Endodermal cell (in vitro differentiated cells): ENCODE data around the gene GGT5. TPM values are rescaled to one million over a fixed set of nuclear protein-coding genes. Genes with fewer than 3 reads are reported as not detected.
"Not testable (repeated sequence)": the region's sequence is repeated elsewhere in the genome, so short reads cannot be mapped to it uniquely, and the experiment has no call there.

ENCODE experiments used
- DNase-seq: peaks from one replicate; pipeline ENCODE4 v3.0.0-alpha.2; 2017
- H3K27ac ChIP-seq: 2 replicates; pipeline ENCODE4 v1.5.1; 2013; ENCODE audit warnings: mild to moderate bottlenecking, low read depth, low read length, moderate library complexity
- H3K27me3 ChIP-seq: 2 replicates; pipeline ENCODE4 v1.6.1; 2013; ENCODE audit warnings: mild to moderate bottlenecking, low read length, moderate library complexity; ENCODE audit not compliant: insufficient read depth, control insufficient read depth, poor library complexity, severe bottlenecking
- H3K36me3 ChIP-seq: 2 replicates; pipeline ENCODE4 v1.7.0; 2013; ENCODE audit warnings: mild to moderate bottlenecking, low read length, moderate library complexity; ENCODE audit not compliant: control insufficient read depth, insufficient read depth
- H3K4me1 ChIP-seq: one replicate; pipeline ENCODE4 v1.7.0; 2013; ENCODE audit warnings: low read length; ENCODE audit not compliant: control insufficient read depth, insufficient read depth
- H3K4me3 ChIP-seq: 2 replicates; pipeline ENCODE4 v1.5.1; 2013; ENCODE audit warnings: mild to moderate bottlenecking, low read length, moderate library complexity
- H3K9ac ChIP-seq: 2 replicates; pipeline ENCODE4 v1.6.1; 2013; ENCODE audit warnings: mild to moderate bottlenecking, low read length, moderate library complexity; ENCODE audit not compliant: poor library complexity, severe bottlenecking; ENCODE audit errors: extremely low read depth
- H3K9me3 ChIP-seq: 2 replicates; pipeline ENCODE4 v1.6.1; 2013; ENCODE audit warnings: mild to moderate bottlenecking, low read length, moderate library complexity; ENCODE audit not compliant: control insufficient read depth
- H3K27ac Mint-ChIP-seq: 2 replicates; pipeline ENCODE4 v1.8.0; 2020; ENCODE audit warnings: mixed read lengths
- H3K27me3 Mint-ChIP-seq: 2 replicates; pipeline ENCODE4 v1.8.0; 2021; ENCODE audit warnings: mild to moderate bottlenecking, mixed read lengths; ENCODE audit not compliant: insufficient read depth
- H3K36me3 Mint-ChIP-seq: 2 replicates; pipeline ENCODE4 v1.8.0; 2020; ENCODE audit warnings: low read depth, mixed read lengths
- H3K4me1 Mint-ChIP-seq: 2 replicates; pipeline ENCODE4 v1.8.0; 2020; ENCODE audit warnings: mixed read lengths
- H3K4me3 Mint-ChIP-seq: 2 replicates; pipeline ENCODE4 v1.8.0; 2020; ENCODE audit warnings: mild to moderate bottlenecking, moderate library complexity, mixed read lengths
- H3K9me3 Mint-ChIP-seq: 2 replicates; pipeline ENCODE4 v1.8.0; 2020; ENCODE audit warnings: mild to moderate bottlenecking, mixed read lengths
- CTCF ChIP-seq: fragments of 200-600 bp; sonication (generic); conservative IDR thresholded peaks from 2 replicates; pipeline ENCODE4 v1.5.0; 2021; ENCODE audit warnings: antibody characterized with exemption, mild to moderate bottlenecking
- WGBS, 2 experiments: methylation state at CpG; one replicate each; pipeline versions ENCODE4 v1.1.5 to v1.1.7; 2013; ENCODE audit warnings: missing lambda C conversion rate in 2 of 2, mixed read lengths in 1 of 2; ENCODE audit not compliant: insufficient coverage in 1 of 2, insufficient read length in 1 of 2; 5-methylcytosine and 5-hydroxymethylcytosine counted together
- total RNA-seq, 2 donors: library from RNA; stranded (reverse); fragmentation: NEBNext Ultra II Directional in 1 of 2; extraction: Animal tissue kit (Norgen Biotek cat#: 25700) in 1 of 2; gene quantifications; 2 replicates in 1 of 2; 3 replicates in 1 of 2; pipeline ENCODE4 v1.2.1, GENCODE V29; 2021

The GGT5 gene
- total RNA-seq, 2 donors from 2014 or later = 0.29 TPM; not detected in 1

- peaks cover 32% of the 10 kb centered on the region for H3K4me1 Mint-ChIP-seq
- peak; percentile 34 for TF ChIP-seq CTCF
- H3K36me3 ChIP-seq, H3K27ac ChIP-seq, H3K9me3 Mint-ChIP-seq, H3K9me3 ChIP-seq, H3K4me3 Mint-ChIP-seq, H3K27me3 ChIP-seq, H3K36me3 Mint-ChIP-seq, H3K27me3 Mint-ChIP-seq, DNase-seq, H3K4me3 ChIP-seq, H3K9ac ChIP-seq, H3K4me1 ChIP-seq: not testable (repeated sequence)
- WGBS, 2 experiments = 89 to 94% methylated on average over 4 to 6 of the region's 7 CpGs
- H3K27ac Mint-ChIP-seq = peak overlapping the region; percentile 4
Measured at GRCh38 chr22:24274696-24275405, 30.0 kb upstream of the GGT5 start.

DNA sequence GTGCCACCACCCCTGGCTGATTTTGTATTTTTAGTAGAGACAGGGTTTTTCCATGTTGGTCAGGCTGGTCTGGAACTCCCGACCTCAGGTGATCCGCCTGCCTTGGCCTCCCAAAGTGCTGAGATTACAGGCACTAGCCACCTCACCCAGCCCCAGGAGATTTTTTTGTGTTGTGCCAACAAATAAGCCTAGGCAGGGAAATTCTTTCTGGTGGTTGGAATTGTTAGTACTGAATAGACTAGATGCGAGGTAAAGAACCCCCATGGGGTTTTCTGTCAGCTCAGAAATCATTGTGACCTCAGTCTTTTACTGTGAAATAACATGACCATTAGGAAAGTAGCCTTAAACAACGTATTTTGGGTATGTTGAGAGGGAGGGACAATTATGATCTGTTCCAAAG, 29.0 kb upstream of the GGT5 start:
- H3K27me3 ChIP-seq, H3K27me3 Mint-ChIP-seq, H3K27ac Mint-ChIP-seq, H3K4me1 ChIP-seq, H3K9me3 Mint-ChIP-seq, H3K9ac ChIP-seq, H3K36me3 ChIP-seq, H3K36me3 Mint-ChIP-seq, H3K4me3 Mint-ChIP-seq, H3K27ac ChIP-seq, H3K4me3 ChIP-seq, H3K9me3 ChIP-seq, DNase-seq: not testable (repeated sequence)
- peaks cover 33% of the 10 kb centered on the region for H3K4me1 Mint-ChIP-seq
- 59 to 84% methylated on average over 2 to 4 of the region's 4 CpGs for WGBS, 2 experiments

GRCh38 chr22:24273031-24273430, 28.1 kb upstream of the GGT5 start:
- not testable (repeated sequence) for H3K9me3 ChIP-seq, DNase-seq, H3K4me1 ChIP-seq, H3K9me3 Mint-ChIP-seq, H3K9ac ChIP-seq, H3K4me3 Mint-ChIP-seq, H3K36me3 ChIP-seq, H3K27ac Mint-ChIP-seq, H3K27ac ChIP-seq, H3K27me3 ChIP-seq, H3K36me3 Mint-ChIP-seq, H3K27me3 Mint-ChIP-seq
- WGBS, 2 experiments = 100% methylated on average over 1 of the region's 2 CpGs; no CpG with 5 or more reads in 1 of the 2 experiments
- peak overlapping the region; percentile 100 for H3K4me3 ChIP-seq
- peaks cover 33% of the 10 kb centered on the region for H3K4me1 Mint-ChIP-seq

- Histone ChIP-seq H3K9me3 (no peaks in the 10 kb centered on the region), H3K9ac (peak overlapping the region; percentile 93), H3K36me3 (no peaks in the 10 kb centered on the region), H3K27me3 (no peaks in the 10 kb centered on the region), H3K27ac (peak overlapping the region; percentile 90), H3K4me1 (no peaks in the 10 kb centered on the region), H3K4me3 (peak overlapping the region; percentile 100)
- Mint-ChIP-seq H3K9me3 (no peaks in the 10 kb centered on the region), H3K27me3 (no peaks in the 10 kb centered on the region), H3K4me1 (peaks cover 33% of the 10 kb centered on the region), H3K4me3 (peak overlapping the region; percentile 70), H3K27ac (peak overlapping the region; percentile 74), H3K36me3 (peaks cover 6% of the 10 kb centered on the region)
- TF ChIP-seq CTCF = no peak
- no peak for DNase-seq
- WGBS, 2 experiments = 2 to 5% methylated on average over 16 to 25 of the region's 25 CpGs
Measured at GRCh38 chr22:24271386-24271854, 26.5 kb upstream of the GGT5 start.
